Esophagus squamous epithelium (tissue), 5 donors: ENCODE data around the gene TTC28. TPM values are rescaled to one million over a fixed set of nuclear protein-coding genes. Genes with fewer than 3 reads are reported as not detected.

Experiments used
- DNase-seq: peaks from one replicate; lab custom pipeline; 2025; lab: John Stamatoyannopoulos, UW
- H3K27ac ChIP-seq, 4 donors: fragments of 200-600 bp; sonication (generic); one replicate each; pipeline ENCODE4 v1.5.1; 2016 to 2019; ENCODE audit warnings: mild to moderate bottlenecking in 1 of 4
- H3K27me3 ChIP-seq, 4 donors: fragments of 200-600 bp; sonication (generic); 1 replicate in 3 of 4; 2 replicates in 1 of 4; pipeline versions ENCODE4 v1.5.1 to v1.6.0; 2017 to 2021; ENCODE audit warnings: antibody characterized with exemption in 1 of 4
- H3K36me3 ChIP-seq, 3 donors: fragments of 200-600 bp; sonication (generic); one replicate each; pipeline ENCODE4 v1.5.1; 2016 to 2019
- H3K4me1 ChIP-seq, 3 donors: fragments of 200-600 bp; sonication (generic); one replicate each; pipeline ENCODE4 v1.5.1; 2017 to 2019
- H3K4me3 ChIP-seq, 4 donors: fragments of 200-600 bp; sonication (generic); 1 replicate in 3 of 4; 2 replicates in 1 of 4; pipeline ENCODE4 v1.5.1; 2016 to 2019; ENCODE audit warnings: mild to moderate bottlenecking in 2 of 4, moderate library complexity in 1 of 4
- H3K9me3 ChIP-seq, 3 donors: fragments of 200-600 bp; sonication (generic); one replicate each; pipeline ENCODE4 v1.5.1; 2016 to 2019
- CTCF ChIP-seq, 6 experiments: fragments of 450-650 bp in 4 of 6; fragments of 200-600 bp in 2 of 6; sonication (generic) in 2 of 6; IDR thresholded peaks; one replicate each; pipeline ENCODE4 v1.5.1; 2016 to 2019; ENCODE audit warnings: antibody characterized with exemption in 6 of 6, mild to moderate bottlenecking in 4 of 6, moderate library complexity in 4 of 6
- POLR2A ChIP-seq, 4 donors: fragments of 450-650 bp; IDR thresholded peaks; one replicate each; pipeline ENCODE4 v1.6.1; 2017; ENCODE audit warnings: antibody characterized with exemption in 4 of 4, mild to moderate bottlenecking in 4 of 4, moderate library complexity in 3 of 4
- WGBS, 2 donors: methylation state at CpG; one replicate each; pipeline ENCODE4 v1.1.5; 2018; 5-methylcytosine and 5-hydroxymethylcytosine counted together
- intact Hi-C: fragments of 100-400 bp; cut with DNase I; formaldehyde crosslinking; loops from one replicate; pipeline ENCODE4 v1.15.0; 2022
- total RNA-seq, 4 donors: library from RNA; depleted of rRNA; stranded (reverse); fragments of >200 nt; gene quantifications; one replicate each; pipeline ENCODE4 v1.1.0, GENCODE V29; 2016
- donor health status: DM: yes; HTN: yes; CAD: no.

The TTC28 gene
- total RNA-seq, 4 donors from 2014 or later = 6.0 to 21.4 (median 7.7) TPM

- H3K27me3 ChIP-seq = no peaks in the 10 kb centered on the region
- TF ChIP-seq POLR2A (IDR thresholded peaks at IDR 0.05) = no peak
- TF ChIP-seq CTCF (IDR thresholded peaks at IDR 0.05) = no peak
- DNase-seq = no peak
- H3K4me3 ChIP-seq = no peak overlapping the region
- H3K27ac ChIP-seq = no peak overlapping the region
- H3K36me3 ChIP-seq = no peaks in the 10 kb centered on the region
- intact Hi-C loops = no loop called here
- H3K9me3 ChIP-seq = no peaks in the 10 kb centered on the region
- peaks cover 0 to 29% (median 0%) of the 10 kb centered on the region in 3 donors for H3K4me1 ChIP-seq
Observed at GRCh38 chr22:28046100-28046499, 633.5 kb downstream of the TTC28 start.

GRCh38 chr22:28044546-28045173 lies 635.0 kb downstream of the TTC28 start:
- TF ChIP-seq POLR2A (IDR thresholded peaks at IDR 0.05) = no peak
- TF ChIP-seq CTCF (IDR thresholded peaks at IDR 0.05) = no peak
- Histone ChIP-seq H3K27me3 (no peaks in the 10 kb centered on the region), H3K27ac (no peak overlapping the region), H3K4me3 (no peak overlapping the region), H3K36me3 (no peaks in the 10 kb centered on the region), H3K4me1 (peaks cover 0 to 24% (median 0%) of the 10 kb centered on the region in 3 donors), H3K9me3 (no peaks in the 10 kb centered on the region)
- 59 to 65% methylated on average over 7 of the region's 7 CpGs for WGBS, 2 donors
- DNase-seq = no peak
- intact Hi-C loops = no loop called here

DNA sequence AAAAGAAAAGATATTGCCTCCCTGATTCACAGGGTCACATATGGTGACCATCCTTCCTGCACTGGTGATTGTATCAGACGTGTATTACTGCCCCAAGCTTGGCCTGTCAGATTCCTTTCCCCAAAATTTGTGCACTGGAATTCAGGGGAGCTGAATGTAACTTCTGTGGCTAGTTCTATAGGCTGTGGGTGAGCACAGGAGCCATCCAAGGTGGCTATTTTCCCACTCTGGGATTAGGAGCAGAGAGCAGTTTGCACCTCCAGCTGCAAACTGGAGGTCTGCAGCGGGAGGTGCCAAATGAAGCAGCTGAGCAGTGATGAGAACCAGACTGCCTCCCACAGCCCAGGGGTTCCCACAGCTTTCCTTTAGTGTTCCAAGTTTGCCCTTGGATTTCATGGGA lies 636.4 kb downstream of the TTC28 start:
- no peak for DNase-seq
- TF ChIP-seq POLR2A (IDR thresholded peaks at IDR 0.05) = no peak
- no peak for TF ChIP-seq CTCF (IDR thresholded peaks at IDR 0.05)
- no peaks in the 10 kb centered on the region for H3K27me3 ChIP-seq
- H3K27ac ChIP-seq = no peak overlapping the region
- H3K4me1 ChIP-seq = peaks cover 0 to 15% (median 0%) of the 10 kb centered on the region in 3 donors
- H3K4me3 ChIP-seq = no peak overlapping the region
- intact Hi-C loops = no loop called here
- H3K36me3 ChIP-seq = no peaks in the 10 kb centered on the region
- WGBS, 2 donors = 65 to 85% methylated on average over 2 of the region's 2 CpGs
- H3K9me3 ChIP-seq = no peaks in the 10 kb centered on the region

DNA sequence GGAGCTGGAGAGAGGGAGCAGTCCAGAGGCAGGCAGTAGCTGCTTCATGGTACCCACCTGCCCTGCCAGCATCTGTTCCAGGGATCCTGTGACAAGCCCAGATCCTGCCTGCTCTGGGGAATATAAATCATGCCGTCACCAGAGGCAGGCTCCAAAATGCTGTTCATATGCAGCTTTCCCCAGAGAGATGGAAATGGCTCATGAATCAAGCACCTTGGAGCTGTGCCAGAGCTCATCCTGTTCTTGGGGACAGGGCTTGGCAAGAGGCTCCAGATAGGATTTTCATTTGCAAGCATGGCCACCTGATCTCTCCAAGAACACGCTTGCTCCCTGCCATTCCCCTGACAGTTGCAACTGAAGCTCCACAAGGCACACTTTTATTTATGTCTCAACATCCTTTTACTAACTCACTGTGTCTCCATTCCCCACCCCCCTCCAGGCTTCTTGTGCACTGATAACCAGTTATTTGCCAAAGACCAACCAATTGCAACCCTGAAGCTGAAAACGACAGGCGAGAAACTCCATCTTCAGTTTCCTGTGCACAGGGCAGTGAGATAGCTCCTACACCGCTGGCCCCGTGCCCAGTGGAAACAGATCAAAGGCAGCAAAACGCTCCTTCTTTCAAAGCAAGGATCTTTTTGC lies 644.8 kb downstream of the TTC28 start:
- no peak for DNase-seq
- intact Hi-C loops = no loop called here
- TF ChIP-seq CTCF (IDR thresholded peaks at IDR 0.05) = no peak
- no peak for TF ChIP-seq POLR2A (IDR thresholded peaks at IDR 0.05)
- Histone ChIP-seq H3K9me3 (no peaks in the 10 kb centered on the region), H3K4me1 (peaks cover 16 to 59% (median 23%) of the 10 kb centered on the region in 3 donors), H3K27me3 (no peaks in the 10 kb centered on the region), H3K36me3 (no peaks in the 10 kb centered on the region), H3K4me3 (no peak overlapping the region), H3K27ac (peak overlapping the region in 3 of 4 donors; percentile 69 to 82 (median 76))
- 7 to 16% methylated on average over 7 of the region's 7 CpGs for WGBS, 2 donors

DNA sequence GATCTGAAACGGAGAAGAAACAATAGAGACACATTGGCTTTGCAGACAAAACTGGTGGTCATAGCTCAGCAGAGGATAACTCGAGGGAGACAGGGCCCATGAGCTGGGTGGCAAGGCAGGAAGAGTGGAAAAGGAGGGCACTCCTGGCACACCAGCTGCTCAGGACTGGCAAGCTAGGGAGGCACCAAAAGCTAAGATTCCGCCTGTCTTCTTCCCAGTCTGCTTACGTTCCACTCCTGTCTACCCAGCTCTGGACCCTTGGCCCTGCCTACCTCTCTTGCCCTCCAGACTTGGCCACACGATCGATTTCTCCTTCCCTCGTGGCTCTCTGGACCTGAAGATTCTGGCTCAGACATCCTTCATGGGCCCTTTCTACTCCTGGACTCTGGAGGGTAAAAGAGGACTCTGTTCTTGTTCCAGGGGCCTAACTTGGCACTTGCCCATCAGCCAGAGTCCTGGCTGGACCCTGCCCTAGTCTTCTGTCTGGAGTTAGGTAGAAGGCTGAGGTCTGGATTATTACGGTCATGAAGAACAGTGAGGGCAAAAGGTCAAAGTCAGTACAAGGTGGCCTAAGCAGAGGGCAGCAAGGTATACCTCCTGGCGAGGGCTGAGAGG lies 645.4 kb downstream of the TTC28 start:
- peak overlapping the region in 3 of 4 donors; percentile 69 to 82 (median 76) for H3K27ac ChIP-seq
- no peaks in the 10 kb centered on the region for H3K36me3 ChIP-seq
- no peak for DNase-seq
- H3K4me3 ChIP-seq = no peak overlapping the region
- intact Hi-C loops = no loop called here
- peaks cover 20 to 66% (median 29%) of the 10 kb centered on the region in 3 donors for H3K4me1 ChIP-seq
- H3K9me3 ChIP-seq = no peaks in the 10 kb centered on the region
- WGBS, 2 donors = 74 to 76% methylated on average over 7 to 8 of the region's 9 CpGs
- H3K27me3 ChIP-seq = no peaks in the 10 kb centered on the region
- TF ChIP-seq CTCF (IDR thresholded peaks at IDR 0.05) = no peak
- no peak for TF ChIP-seq POLR2A (IDR thresholded peaks at IDR 0.05)
